ENCODE data around the gene GPATCH8. TPM values are rescaled to one million over a fixed set of nuclear protein-coding genes. Genes with fewer than 3 reads are reported as not detected.
A peak's percentile ranks its signal among the peaks of the same experiment; 100 is the strongest.

The GPATCH8 gene
- total RNA-seq, 1 experiment from 2014 or later, result 39.4 TPM

GRCh38 chr17:44536090-44536953 lies 33.1 kb upstream of the GPATCH8 start:
- intact Hi-C loops (cut with micrococcal nuclease; ENCODE audit: unreplicated experiment), result loop anchor here (1.0 to 5.0 kb wide), 3 partner anchors 21 to 86 kb away; partner anchors contain the start of gene FZD2
- peaks cover 27% of the 10 kb centered on the region for H3F3A ChIP-seq (ENCODE audit: insufficient read depth, low read depth)
- no peaks in the 10 kb centered on the region for H3K36me3 ChIP-seq (ENCODE audit: low read depth)
- no peaks in the 10 kb centered on the region for H3K27me3 ChIP-seq (ENCODE audit: insufficient read depth, low read depth)
- TSS peak; percentile 22 for BruUV-seq (replicated peaks)
- H3K79me2 ChIP-seq (ENCODE audit: low read depth), result no peaks in the 10 kb centered on the region
- H3K4me2 ChIP-seq, result peak overlapping the region; percentile 40
- H3K9me2 ChIP-seq (ENCODE audit: insufficient read depth), result no peaks in the 10 kb centered on the region
- peak overlapping the region; percentile 86 for H2AFZ ChIP-seq
- H4K20me1 ChIP-seq (ENCODE audit: insufficient read depth), result no peaks in the 10 kb centered on the region
- TF ChIP-seq EZH2 (IDR thresholded peaks at IDR 0.05; ENCODE audit: low read depth) (no peak), CTCF (conservative IDR thresholded peaks at IDR 0.05) (no peak)
- no peaks in the 10 kb centered on the region for H3K9me3 ChIP-seq (ENCODE audit: insufficient read depth, low read depth)
- CTCF ChIA-PET, result interaction anchor here (0.5 to 0.6 kb wide), 2 partner anchors 8 to 55 kb away, joined by 3 to 4 read pairs; no protein-coding TSS in a partner anchor
- no peak overlapping the region for H3K4me3 ChIP-seq
- POLR2A ChIA-PET (ENCODE audit: unreplicated experiment), result interaction anchor here (0.6 to 0.8 kb wide), 4 partner anchors 11 to 31 kb away, joined by 3 to 15 read pairs (median 8); no protein-coding TSS in a partner anchor
- no peak for DNase-seq
- H3K27ac ChIP-seq, result peak overlapping the region; percentile 60
- H3K4me1 ChIP-seq (replicated peaks; ENCODE audit: insufficient read depth), result peaks cover 37% of the 10 kb centered on the region

GRCh38 chr17:44533533-44534246 lies 30.5 kb upstream of the GPATCH8 start:
- no peaks in the 10 kb centered on the region for H3K79me2 ChIP-seq (ENCODE audit: low read depth)
- H4K20me1 ChIP-seq (ENCODE audit: insufficient read depth), result no peaks in the 10 kb centered on the region
- ChIA-PET POLR2A (ENCODE audit: unreplicated experiment) (no interaction called here), CTCF (interaction anchor here (0.6 to 1.4 kb wide), 7 partner anchors 14 to 136 kb away, joined by 3 to 7 read pairs (median 4); partner anchors contain the start of gene FZD2)
- no peaks in the 10 kb centered on the region for H3K9me2 ChIP-seq (ENCODE audit: insufficient read depth)
- H3K27ac ChIP-seq, result no peak overlapping the region
- no TSS peak for BruUV-seq (replicated peaks)
- no peaks in the 10 kb centered on the region for H3K9me3 ChIP-seq (ENCODE audit: insufficient read depth, low read depth)
- no peaks in the 10 kb centered on the region for H3K36me3 ChIP-seq (ENCODE audit: low read depth)
- H3K27me3 ChIP-seq (ENCODE audit: insufficient read depth, low read depth), result no peaks in the 10 kb centered on the region
- H2AFZ ChIP-seq, result no peak overlapping the region; the same call in 1 of the 2 replicates
- no peak overlapping the region for H3K4me3 ChIP-seq
- peak; percentile 58 to 85 for DNase-seq
- intact Hi-C loops (cut with micrococcal nuclease; ENCODE audit: unreplicated experiment), result loop anchor here (1.0 to 2.0 kb wide), 3 partner anchors 23 to 137 kb away; partner anchors contain the start of gene FZD2
- peak; percentile 95 for TF ChIP-seq CTCF (conservative IDR thresholded peaks at IDR 0.05)
- TF ChIP-seq EZH2 (IDR thresholded peaks at IDR 0.05; ENCODE audit: low read depth), result no peak
- H3K4me1 ChIP-seq (replicated peaks; ENCODE audit: insufficient read depth), result peaks cover 33% of the 10 kb centered on the region
- H3F3A ChIP-seq (ENCODE audit: insufficient read depth, low read depth), result peaks cover 27% of the 10 kb centered on the region
- H3K4me2 ChIP-seq, result peak overlapping the region; percentile 31; the same call in 1 of the 2 replicates

GRCh38 chr17:44530896-44531418 lies 27.8 kb upstream of the GPATCH8 start:
- intact Hi-C loops (cut with micrococcal nuclease; ENCODE audit: unreplicated experiment), result no loop called here
- Histone ChIP-seq H4K20me1 (ENCODE audit: insufficient read depth) (no peaks in the 10 kb centered on the region), H3K4me3 (no peak overlapping the region), H3K36me3 (ENCODE audit: low read depth) (no peaks in the 10 kb centered on the region), H3K9me3 (ENCODE audit: insufficient read depth, low read depth) (no peaks in the 10 kb centered on the region; the same call in 1 of the 2 replicates), H3K4me2 (no peak overlapping the region), H3K4me1 (replicated peaks; ENCODE audit: insufficient read depth) (peaks cover 24% of the 10 kb centered on the region), H3K27ac (no peak overlapping the region), H3K79me2 (ENCODE audit: low read depth) (no peaks in the 10 kb centered on the region), H3K9me2 (ENCODE audit: insufficient read depth) (no peaks in the 10 kb centered on the region), H3F3A (ENCODE audit: insufficient read depth, low read depth) (peaks cover 20% of the 10 kb centered on the region), H3K27me3 (ENCODE audit: insufficient read depth, low read depth) (no peaks in the 10 kb centered on the region), H2AFZ (no peak overlapping the region)
- no peak for DNase-seq
- BruUV-seq (replicated peaks), result no TSS peak
- POLR2A ChIA-PET (ENCODE audit: unreplicated experiment), result interaction anchor here (0.6 kb wide), 1 partner anchor 331 kb away, joined by 14 read pairs; the partner anchor contains the start of gene ATXN7L3
- TF ChIP-seq EZH2 (IDR thresholded peaks at IDR 0.05; ENCODE audit: low read depth) (no peak), CTCF (conservative IDR thresholded peaks at IDR 0.05) (no peak)
- CTCF ChIA-PET, result interaction anchor here (0.6 kb wide), 1 partner anchor 1733 kb away, joined by 3 read pairs; the partner anchor contains the start of gene COA3
